Choroid plexus epithelial cell (primary cell): ENCODE measurements around the gene TMEM91.

Experiments
- DNase-seq: peaks from one replicate; pipeline ENCODE4 v3.0.0-alpha.2; 2010; ENCODE audit warnings: low read depth
- H3K4me3 ChIP-seq: 2 replicates; pipeline ENCODE4 v1.5.1; 2011; ENCODE audit warnings: low read depth, mild to moderate bottlenecking, control low read depth, low read length, moderate library complexity
- TF ChIP-seq, protein P1 (sequence below): conservative IDR thresholded peaks from 2 replicates; pipeline ENCODE4 v1.5.1; 2011; ENCODE audit warnings: low read depth, mild to moderate bottlenecking, control low read depth, inconsistent platforms, low read length, moderate library complexity

TMEM91 gene

DNA sequence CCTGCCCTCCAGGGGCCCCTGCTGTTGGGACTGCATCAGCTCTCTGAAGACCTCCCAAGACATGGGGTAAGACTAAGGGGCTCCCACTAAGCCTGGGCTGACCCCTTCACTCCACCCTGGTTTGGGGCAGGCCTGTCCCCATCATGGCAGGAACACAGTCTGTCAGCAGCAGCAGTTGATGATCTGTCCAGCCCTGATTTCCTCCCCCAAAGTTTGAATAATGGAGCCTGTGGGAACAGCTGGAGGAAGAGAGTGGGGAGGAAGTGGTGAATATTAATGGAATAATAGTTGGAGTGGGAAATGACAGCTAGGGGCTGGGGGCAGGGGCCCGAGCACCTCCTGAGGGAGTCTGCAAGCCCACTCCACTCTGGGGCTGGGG is 52.1 kb downstream of the TMEM91 start:
- H3K4me3 ChIP-seq: no peak overlapping the region
- TF ChIP-seq, protein P1, sequence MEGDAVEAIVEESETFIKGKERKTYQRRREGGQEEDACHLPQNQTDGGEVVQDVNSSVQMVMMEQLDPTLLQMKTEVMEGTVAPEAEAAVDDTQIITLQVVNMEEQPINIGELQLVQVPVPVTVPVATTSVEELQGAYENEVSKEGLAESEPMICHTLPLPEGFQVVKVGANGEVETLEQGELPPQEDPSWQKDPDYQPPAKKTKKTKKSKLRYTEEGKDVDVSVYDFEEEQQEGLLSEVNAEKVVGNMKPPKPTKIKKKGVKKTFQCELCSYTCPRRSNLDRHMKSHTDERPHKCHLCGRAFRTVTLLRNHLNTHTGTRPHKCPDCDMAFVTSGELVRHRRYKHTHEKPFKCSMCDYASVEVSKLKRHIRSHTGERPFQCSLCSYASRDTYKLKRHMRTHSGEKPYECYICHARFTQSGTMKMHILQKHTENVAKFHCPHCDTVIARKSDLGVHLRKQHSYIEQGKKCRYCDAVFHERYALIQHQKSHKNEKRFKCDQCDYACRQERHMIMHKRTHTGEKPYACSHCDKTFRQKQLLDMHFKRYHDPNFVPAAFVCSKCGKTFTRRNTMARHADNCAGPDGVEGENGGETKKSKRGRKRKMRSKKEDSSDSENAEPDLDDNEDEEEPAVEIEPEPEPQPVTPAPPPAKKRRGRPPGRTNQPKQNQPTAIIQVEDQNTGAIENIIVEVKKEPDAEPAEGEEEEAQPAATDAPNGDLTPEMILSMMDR: no peak
- no peak for DNase-seq

- DNase-seq: no peak
Observed at GRCh38 chr19:41430922-41431321, 54.6 kb downstream of the TMEM91 start.

DNA sequence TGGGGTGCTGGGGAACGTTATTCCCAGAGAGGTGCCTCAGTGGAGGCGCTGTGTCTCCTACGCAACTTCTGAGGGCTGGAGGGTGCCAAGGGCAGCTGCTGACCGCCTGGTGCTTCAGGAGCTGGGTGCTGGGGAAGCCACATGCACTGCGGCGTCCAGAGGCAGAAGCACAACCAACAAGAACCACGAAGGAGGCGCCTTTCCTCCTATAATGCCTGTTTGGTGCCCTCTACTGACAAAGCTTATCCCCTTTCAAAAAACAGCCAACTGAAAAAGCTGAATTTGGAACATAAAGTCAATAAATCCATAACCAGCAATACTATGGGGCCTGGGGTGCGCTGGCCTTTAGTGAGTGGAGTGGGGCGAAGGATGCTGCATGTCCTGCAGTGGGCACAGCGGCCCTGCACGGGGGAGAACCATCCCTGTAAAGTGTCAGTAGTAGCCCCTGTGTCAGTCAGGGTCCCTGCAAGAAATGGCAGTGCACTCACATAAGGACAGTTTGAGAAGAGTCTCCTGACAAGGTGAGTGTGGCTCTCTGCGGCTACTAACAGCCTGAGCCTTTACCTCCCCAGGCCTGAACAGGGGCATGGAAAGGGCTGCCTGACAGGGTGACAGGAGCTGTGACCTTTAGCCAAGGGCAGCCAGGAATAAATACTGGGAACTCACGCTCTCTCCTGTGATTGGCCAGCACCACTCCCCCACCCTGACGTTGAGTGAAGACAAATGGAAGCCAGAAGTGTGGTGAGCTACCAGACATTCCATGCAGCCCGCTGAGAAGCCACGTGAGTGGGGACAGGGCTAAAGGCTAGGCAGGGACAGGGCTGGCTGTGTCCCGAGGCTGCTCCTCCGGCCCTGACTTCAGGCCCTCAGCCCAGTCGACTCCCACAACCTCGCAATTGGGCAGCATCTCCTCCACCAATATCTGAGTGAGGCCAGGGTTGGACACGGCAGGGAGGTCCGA is 55.4 kb downstream of the TMEM91 start:
- DNase-seq: peak; percentile 74
- no peak overlapping the region for H3K4me3 ChIP-seq
- TF ChIP-seq, protein P1: peak; percentile 68

More at GRCh38 chr19:41430922-41431321, 54.6 kb downstream of the TMEM91 start:
- H3K4me3 ChIP-seq: no peak overlapping the region
- TF ChIP-seq, protein P1: no peak

DNA sequence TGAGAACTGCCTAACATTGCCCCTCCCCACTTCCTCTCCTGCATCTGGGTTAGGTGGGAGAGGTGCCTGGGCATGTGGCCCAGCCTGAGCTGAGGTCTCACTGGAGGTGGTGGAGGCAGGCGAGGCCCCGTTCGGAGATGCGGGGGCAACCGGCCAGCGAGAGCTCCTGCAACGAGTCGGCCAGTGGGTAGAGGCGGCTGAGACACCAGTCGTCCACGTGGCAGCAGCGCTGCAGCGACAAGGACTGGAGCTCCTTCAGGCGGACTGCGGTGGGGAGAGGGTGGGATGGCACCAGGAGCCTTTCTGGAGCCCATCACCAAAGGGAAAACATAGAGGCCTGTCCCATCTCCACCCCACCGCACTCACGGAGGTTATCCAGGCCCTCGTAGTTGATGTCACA is 56.8 kb downstream of the TMEM91 start:
- TF ChIP-seq, protein P1: no peak
- H3K4me3 ChIP-seq: no peak overlapping the region
- no peak for DNase-seq
